ENCODE measurements around the gene KBTBD3.
A peak's percentile ranks its signal among the peaks of the same experiment; 100 is the strongest.
"Not testable (repeated sequence)": the region's sequence is repeated elsewhere in the genome, so short reads cannot be mapped to it uniquely, and the experiment has no call there.

KBTBD3 gene

DNA sequence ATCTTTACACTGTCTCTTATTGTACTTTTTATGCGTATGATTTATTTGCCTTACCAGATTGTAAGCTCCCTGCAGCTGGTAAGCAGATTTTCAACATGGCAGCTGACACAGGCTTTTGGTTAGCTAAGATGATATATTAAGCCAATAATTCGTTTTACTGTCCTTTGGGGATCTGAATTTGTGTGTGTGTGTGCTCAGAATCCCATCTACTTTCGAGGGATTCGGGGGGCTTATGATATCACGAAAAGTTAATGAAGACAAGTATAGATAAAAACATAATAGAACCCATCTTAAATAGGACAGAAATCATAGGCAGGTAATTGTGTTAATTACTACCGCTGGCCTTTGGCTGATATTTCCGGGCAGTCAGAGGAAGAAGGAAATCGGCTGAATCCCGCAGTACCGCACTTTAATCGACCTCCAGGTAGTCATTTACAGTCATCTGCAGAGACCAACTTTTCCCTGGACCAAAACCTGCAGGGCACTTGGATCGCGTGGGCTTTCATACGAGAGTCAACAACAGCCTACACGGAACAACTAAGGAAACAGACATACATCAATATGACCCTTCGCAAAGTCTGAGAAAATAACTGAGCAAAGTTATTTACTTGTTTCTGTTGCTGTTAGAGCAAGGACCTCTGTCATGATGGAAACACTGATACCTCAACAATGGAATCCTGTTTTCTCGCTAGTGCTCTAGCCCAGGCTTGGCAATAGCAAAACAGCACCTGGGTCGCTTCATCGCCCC, 802 bp downstream of the KBTBD3 start:
- Mint-ChIP-seq H3K27ac (peak overlapping the region; percentile 94), H3K4me1 (peaks cover 65% of the 10 kb centered on the region), H3K4me3 (peak overlapping the region; percentile 96), H3K36me3 (peaks cover 8% of the 10 kb centered on the region), H3K27me3 (no peaks in the 10 kb centered on the region), H3K9me3 (no peaks in the 10 kb centered on the region)

DNA sequence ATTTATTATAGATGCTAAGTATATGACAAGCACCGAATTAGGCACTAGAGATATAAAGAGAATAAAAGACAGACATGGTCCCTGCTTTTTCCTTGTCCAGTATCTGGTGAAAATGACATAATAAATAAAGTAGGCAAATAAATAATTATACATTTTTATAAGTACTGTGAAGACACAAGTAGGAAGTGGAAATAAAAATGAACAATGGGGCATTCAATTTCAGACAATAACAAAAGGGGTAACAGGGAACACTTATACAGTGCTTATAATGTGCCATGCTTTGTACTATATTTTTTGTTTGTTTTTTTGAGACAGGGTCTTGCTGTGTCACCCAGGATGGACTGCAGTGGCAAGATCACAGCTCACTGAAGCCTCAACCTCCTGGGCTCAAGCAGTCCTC, 4.3 kb downstream of the KBTBD3 start:
- Mint-ChIP-seq H3K27me3 (no peaks in the 10 kb centered on the region), H3K9me3 (no peaks in the 10 kb centered on the region), H3K4me3 (no peak overlapping the region), H3K36me3 (peaks cover 9% of the 10 kb centered on the region), H3K4me1 (peaks cover 46% of the 10 kb centered on the region), H3K27ac (no peak overlapping the region)

DNA sequence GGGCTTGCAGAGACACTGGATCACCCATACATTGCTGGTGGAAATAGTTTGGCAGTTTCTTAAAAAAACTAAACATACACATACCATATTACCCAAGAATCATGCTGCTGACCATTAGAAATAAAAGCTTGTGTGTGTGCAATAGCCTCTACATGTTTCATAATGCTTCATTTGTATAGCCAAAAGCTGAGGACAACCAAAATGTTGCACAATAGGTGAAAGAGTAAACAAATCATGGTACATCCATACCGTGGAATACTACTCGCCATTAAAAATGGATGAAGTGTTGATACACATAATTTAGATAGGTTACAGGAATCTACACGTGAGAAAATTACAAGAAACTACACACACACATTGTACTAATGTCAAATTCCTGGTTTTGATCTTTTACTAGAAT, 6.5 kb downstream of the KBTBD3 start:
- H3K4me3 Mint-ChIP-seq = no peak overlapping the region
- peaks cover 40% of the 10 kb centered on the region for H3K4me1 Mint-ChIP-seq
- H3K9me3 Mint-ChIP-seq = no peaks in the 10 kb centered on the region
- H3K27ac Mint-ChIP-seq = no peak overlapping the region
- peaks cover 12% of the 10 kb centered on the region for H3K36me3 Mint-ChIP-seq
- H3K27me3 Mint-ChIP-seq = no peaks in the 10 kb centered on the region

DNA sequence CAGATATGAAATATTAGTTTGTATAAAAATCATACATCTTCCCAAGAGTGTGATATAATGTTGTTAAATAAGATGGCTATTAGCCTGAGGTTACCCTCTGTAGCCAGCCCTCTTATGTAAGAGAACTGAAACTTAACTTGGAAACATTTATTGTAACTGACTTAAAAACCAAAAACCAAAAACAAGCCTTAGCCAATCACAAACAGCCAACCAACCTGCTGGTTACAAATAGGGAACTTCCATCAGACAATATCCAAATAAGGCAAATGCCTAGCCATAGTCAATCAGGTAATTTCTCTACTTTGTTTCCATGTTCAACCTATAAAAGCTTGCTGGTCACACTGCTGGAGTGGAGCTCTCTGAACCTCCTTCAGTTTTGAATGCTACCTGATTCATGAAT, 14.1 kb downstream of the KBTBD3 start:
- H3K9me3 Mint-ChIP-seq = no peaks in the 10 kb centered on the region
- peaks cover 10% of the 10 kb centered on the region for H3K36me3 Mint-ChIP-seq
- no peaks in the 10 kb centered on the region for H3K27me3 Mint-ChIP-seq
- no peak overlapping the region for H3K27ac Mint-ChIP-seq
- peaks cover 18% of the 10 kb centered on the region for H3K4me1 Mint-ChIP-seq
- H3K4me3 Mint-ChIP-seq = no peak overlapping the region

DNA sequence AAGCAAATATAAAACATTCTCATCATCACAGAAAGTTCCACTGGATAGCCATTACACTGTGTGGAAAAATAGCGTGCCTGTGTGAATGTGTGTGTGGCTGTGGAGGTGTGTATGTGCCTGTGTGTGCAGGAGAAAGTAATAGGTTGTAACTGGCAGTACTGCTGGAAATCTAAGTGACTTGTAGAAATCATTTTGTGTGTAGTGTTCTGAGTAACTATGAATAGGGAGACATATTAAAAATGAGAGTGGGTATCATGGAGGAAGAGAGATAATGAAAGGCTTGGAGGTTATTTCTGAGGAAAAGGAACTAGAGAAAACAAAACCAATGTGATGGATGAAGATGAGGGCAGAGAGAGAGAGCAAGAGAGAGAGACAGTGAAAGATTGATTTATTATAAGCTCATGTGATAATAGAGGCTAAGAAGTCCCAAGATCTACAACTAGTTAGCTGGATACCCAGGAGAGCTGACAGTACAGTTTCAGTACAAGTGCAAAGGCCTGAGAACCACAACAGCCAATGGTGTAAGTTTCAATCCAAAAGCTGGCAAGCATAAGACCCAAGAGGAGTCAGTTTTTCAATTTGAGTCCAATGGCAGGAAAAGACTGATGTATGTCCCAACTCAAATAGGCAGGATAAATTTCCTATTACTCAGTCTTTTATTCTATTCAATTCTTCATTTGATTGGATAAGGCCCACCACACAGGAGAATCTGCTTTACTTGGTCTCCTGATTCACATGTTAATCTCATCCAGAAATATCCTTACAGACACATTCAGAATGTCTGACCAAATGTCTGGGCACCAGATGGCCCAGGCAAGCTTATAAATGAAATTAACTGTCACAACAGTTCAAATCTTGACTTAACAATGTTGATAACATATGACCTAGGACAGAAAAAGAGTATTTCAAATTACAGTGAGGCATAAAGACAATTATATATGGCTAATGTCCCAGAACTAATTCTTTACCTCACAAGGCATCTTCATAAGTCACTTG, 14.9 kb downstream of the KBTBD3 start:
- no peak overlapping the region for H3K4me3 Mint-ChIP-seq
- H3K27me3 Mint-ChIP-seq = no peaks in the 10 kb centered on the region
- peaks cover 17% of the 10 kb centered on the region for H3K4me1 Mint-ChIP-seq
- H3K36me3 Mint-ChIP-seq = peaks cover 12% of the 10 kb centered on the region
- peak overlapping the region; percentile 3 for H3K27ac Mint-ChIP-seq
- no peaks in the 10 kb centered on the region for H3K9me3 Mint-ChIP-seq

DNA sequence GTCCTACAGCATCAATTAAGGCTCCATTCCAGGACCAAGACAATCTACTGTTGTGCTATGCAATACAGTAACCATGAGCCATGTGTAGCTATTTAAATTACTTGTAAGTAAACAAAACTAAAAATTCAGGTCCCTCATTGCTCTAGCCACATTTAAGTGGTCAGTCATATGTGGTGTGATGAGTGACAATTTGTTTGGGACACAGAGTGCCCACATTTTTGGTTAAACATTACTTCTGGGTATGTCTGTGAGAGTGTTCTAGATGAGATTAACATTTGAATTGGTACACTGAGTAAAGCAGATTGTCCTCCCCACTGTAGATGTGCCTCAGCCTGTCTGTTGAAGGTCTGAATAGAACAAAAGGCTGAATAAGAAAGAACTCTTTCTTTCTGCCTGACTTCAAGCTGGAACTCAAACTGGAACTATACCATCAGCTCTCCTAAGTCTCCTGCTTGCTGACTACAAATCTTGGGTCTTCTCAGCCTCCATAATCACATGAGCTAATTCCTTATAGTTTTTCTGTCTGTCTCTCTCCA, 15.8 kb downstream of the KBTBD3 start:
- H3K4me1 Mint-ChIP-seq = peaks cover 17% of the 10 kb centered on the region
- no peak overlapping the region for H3K4me3 Mint-ChIP-seq
- H3K36me3 Mint-ChIP-seq = peaks cover 10% of the 10 kb centered on the region
- H3K27me3 Mint-ChIP-seq = no peaks in the 10 kb centered on the region
- H3K27ac Mint-ChIP-seq = peak overlapping the region; percentile 38
- H3K9me3 Mint-ChIP-seq = no peaks in the 10 kb centered on the region

DNA sequence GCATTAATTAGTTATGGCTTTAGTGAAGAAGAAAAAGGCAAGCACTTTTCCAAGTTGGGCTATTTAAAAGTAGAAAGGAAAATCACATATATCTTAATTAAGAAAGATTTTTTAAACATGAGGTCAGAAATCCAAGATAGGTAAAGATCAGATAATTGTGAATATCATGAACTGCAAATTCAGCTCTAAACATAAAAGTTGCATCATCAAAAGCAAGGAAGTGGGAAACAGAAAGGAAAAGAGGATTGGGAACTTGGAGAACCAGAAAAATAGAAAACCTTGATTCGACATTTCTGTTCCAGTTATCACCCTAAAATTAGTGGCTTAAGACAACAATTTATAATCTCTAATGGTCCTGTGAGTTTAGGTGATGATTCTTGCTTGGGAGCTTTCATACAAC, 17.5 kb downstream of the KBTBD3 start:
- Mint-ChIP-seq H3K4me1 (peaks cover 17% of the 10 kb centered on the region), H3K27me3 (no peaks in the 10 kb centered on the region), H3K9me3 (no peaks in the 10 kb centered on the region), H3K36me3 (peaks cover 8% of the 10 kb centered on the region), H3K27ac (no peak overlapping the region), H3K4me3 (no peak overlapping the region)

DNA sequence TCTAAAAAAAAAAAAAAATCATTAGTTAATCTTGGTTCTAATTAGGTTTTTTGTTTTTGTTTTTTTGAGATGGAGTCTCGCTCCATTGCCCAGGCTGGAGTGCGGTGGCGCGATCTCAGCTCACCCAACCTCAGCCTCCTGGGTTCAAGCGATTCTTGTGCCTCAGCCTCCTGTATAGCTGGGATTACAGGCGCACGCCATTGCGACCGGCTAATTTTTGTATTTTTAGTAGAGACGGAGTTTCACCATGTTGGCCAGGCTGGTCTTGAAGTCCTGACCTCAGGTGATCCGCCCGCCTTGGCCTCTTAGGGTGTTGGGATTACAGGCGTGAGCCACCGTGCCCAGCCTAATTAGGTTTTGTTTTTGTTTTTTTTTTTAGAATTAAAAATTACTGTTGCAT, 18.8 kb downstream of the KBTBD3 start:
- not testable (repeated sequence) for H3K36me3 Mint-ChIP-seq, H3K27me3 Mint-ChIP-seq, H3K4me3 Mint-ChIP-seq, H3K9me3 Mint-ChIP-seq, H3K27ac Mint-ChIP-seq
- peaks cover 17% of the 10 kb centered on the region for H3K4me1 Mint-ChIP-seq

DNA sequence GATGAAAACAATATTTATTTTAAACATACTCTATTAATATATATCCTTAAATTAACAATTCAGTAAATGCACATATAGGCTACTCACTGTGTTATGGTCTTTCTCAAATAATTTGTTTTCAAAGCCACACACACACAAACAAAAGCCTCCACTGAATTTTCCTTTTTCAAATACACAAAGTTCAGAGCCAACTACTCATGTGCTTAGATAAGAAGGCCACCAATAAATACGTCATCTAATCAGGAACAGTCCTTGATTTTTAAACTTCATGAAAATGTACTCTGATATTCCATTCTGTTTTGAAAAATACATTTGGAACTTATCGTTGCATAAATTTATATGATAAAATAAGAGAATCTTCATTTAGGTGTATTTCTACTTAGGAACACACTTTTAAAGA, 26.0 kb downstream of the KBTBD3 start:
- Mint-ChIP-seq H3K4me3 (no peak overlapping the region), H3K4me1 (no peaks in the 10 kb centered on the region), H3K36me3 (peaks cover 2% of the 10 kb centered on the region), H3K27me3 (no peaks in the 10 kb centered on the region), H3K27ac (no peak overlapping the region), H3K9me3 (no peaks in the 10 kb centered on the region)

DNA sequence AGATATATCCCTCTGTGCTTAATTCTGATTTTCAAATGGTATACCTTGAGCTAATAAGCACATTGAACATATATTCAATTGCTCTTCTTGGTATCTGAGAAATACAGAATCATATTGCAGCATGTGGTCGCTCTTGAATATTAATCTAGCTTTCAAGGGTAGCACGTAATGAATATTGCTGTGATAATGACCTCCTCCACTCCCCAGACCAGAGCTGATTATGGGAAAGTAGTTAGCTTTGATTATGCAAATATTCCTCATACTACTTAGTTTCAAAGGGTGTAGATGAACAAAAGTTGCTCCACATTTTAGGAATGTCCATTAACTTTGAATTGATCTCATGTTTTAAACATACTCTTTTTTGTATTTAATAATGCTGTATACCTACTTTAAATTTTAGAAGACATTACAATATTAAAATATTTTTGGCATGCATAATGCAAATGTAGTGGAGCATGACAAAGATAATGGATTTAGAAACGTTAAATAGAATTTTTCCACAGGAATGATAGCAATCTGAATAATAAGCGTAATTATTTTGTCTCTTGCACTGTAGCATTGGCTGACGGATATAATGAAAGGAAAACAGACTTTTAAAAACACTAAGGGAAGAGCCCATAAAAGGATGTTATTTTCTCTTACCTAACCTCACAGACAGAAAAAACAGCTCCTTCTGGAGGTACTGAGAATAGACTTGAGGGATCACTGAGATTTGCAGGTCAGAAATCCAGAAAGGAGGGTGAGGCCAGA, 27.2 kb downstream of the KBTBD3 start:
- Mint-ChIP-seq H3K27me3 (no peaks in the 10 kb centered on the region), H3K27ac (no peak overlapping the region), H3K36me3 (no peaks in the 10 kb centered on the region), H3K4me3 (no peak overlapping the region), H3K9me3 (no peaks in the 10 kb centered on the region), H3K4me1 (no peaks in the 10 kb centered on the region)

DNA sequence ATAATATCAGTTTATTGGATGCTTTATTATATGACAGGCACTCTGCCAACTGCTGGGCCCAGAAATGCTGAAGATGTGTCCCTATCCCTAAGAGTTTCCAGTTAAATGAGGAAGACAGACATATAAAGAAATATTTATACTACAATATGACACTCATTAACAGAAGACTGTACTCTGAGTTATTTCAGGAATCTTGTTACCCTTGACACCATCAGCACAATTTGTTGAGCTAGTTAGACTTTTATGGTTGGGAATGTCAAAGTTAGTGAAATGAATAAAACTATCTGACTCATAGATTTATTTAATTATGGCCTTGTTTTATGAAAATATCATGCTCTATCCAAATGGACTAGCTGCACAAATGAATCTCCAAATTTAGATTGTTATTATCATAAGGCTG, 29.5 kb downstream of the KBTBD3 start:
- H3K36me3 Mint-ChIP-seq = no peaks in the 10 kb centered on the region
- no peak overlapping the region for H3K27ac Mint-ChIP-seq
- H3K9me3 Mint-ChIP-seq = no peaks in the 10 kb centered on the region
- no peaks in the 10 kb centered on the region for H3K4me1 Mint-ChIP-seq
- H3K27me3 Mint-ChIP-seq = no peaks in the 10 kb centered on the region
- H3K4me3 Mint-ChIP-seq = no peak overlapping the region

DNA sequence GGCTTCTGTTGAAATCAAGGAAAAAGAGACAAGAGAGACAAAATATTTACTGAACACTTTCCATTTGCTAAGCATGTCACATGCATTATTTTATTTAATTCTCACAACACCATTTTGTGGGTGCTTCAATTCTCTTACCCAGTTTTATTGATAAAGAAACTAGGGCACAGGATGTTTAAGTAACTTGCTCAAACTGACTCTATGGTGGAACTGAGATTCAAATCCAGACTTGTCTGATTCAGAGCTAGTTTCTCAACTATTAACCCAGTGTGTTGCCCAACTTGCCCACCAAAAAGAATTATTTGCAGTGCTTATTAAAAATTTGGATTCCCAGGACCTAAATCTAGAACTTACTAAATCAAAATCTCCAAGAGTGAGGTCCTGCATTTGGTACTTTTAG, 33.6 kb downstream of the KBTBD3 start:
- no peaks in the 10 kb centered on the region for H3K9me3 Mint-ChIP-seq
- H3K27ac Mint-ChIP-seq = no peak overlapping the region

DNA sequence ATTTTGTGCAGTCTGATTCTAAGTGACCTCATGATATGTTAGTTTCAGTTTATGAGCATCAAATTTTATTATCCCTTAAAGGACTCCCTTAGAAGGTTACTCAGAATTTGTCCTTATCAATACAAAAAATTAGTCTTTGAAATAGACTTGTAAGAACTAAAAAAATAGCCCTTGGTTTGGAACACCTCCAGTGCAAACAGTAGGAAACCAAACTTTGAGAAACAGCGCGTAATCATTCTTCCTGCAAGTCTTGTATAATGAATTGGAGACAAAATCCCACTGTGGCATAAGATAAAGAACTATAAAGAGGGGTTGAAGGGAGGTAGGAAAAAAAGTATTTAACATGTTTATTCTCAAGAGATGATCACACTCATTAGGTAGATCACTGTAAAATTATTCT, 44.3 kb downstream of the KBTBD3 start:
- Mint-ChIP-seq H3K4me1 (no peaks in the 10 kb centered on the region), H3K4me3 (no peak overlapping the region), H3K9me3 (no peaks in the 10 kb centered on the region), H3K27me3 (peaks cover 26% of the 10 kb centered on the region), H3K27ac (no peak overlapping the region), H3K36me3 (no peaks in the 10 kb centered on the region)

More for the DNA sequence above, 33.6 kb downstream of the KBTBD3 start:
- peaks cover 3% of the 10 kb centered on the region for H3K36me3 Mint-ChIP-seq
- no peaks in the 10 kb centered on the region for H3K4me1 Mint-ChIP-seq
- no peak overlapping the region for H3K4me3 Mint-ChIP-seq
- peaks cover 6% of the 10 kb centered on the region for H3K27me3 Mint-ChIP-seq

DNA sequence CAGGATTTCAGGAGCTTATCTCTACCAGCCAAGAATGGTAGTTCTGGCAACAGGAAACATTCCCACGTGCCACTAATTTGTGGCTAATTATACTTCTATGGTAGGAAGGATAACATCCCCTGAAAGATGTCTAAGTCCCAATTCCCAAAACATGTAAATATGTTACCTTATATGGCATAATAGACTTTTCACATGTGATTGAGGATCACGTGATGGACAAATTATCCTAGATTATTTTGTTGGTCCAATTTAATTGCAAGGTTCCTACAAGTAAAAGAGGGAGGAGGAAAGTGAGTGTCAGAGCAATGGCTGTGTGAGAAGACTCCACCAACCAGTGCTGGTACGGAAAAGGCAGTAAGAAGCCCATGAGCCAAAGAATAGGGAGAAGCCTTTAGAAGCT, 45.2 kb downstream of the KBTBD3 start:
- Mint-ChIP-seq H3K9me3 (no peaks in the 10 kb centered on the region), H3K4me1 (no peaks in the 10 kb centered on the region), H3K27ac (no peak overlapping the region), H3K36me3 (no peaks in the 10 kb centered on the region), H3K4me3 (no peak overlapping the region), H3K27me3 (peaks cover 26% of the 10 kb centered on the region)

DNA sequence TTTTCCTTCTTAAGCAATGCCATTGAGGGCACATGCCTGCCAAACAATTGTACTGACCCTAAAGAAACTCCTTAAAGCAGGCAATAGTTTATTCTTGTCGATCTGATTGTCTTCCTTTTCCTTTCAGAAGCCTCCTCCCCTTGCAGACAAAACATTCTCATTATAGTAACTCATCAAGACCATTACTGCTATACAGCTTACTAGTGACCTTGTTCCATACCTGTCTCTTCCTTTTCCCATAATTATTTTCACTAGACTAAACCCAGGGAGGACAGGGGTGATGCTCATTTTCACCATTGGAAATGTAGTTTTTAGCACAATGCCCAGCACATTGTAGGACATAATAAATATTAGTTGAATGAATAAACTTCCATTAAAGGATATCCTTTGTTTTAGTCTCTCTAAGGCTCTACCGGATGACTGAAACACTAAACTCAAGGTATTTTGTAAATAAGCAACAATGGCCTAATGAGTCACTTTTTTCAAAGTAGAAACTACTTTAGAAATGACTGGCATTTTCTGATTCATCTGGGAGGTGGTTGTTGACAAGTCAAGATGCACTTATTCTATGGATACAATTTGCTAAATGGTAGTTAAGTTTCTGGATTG, 45.8 kb downstream of the KBTBD3 start:
- H3K27me3 Mint-ChIP-seq = peaks cover 24% of the 10 kb centered on the region
- H3K4me1 Mint-ChIP-seq = no peaks in the 10 kb centered on the region
- H3K9me3 Mint-ChIP-seq = no peaks in the 10 kb centered on the region
- H3K27ac Mint-ChIP-seq = no peak overlapping the region
- no peaks in the 10 kb centered on the region for H3K36me3 Mint-ChIP-seq
- H3K4me3 Mint-ChIP-seq = no peak overlapping the region
